ENCODE measurements around the gene PRCD.

DNA sequence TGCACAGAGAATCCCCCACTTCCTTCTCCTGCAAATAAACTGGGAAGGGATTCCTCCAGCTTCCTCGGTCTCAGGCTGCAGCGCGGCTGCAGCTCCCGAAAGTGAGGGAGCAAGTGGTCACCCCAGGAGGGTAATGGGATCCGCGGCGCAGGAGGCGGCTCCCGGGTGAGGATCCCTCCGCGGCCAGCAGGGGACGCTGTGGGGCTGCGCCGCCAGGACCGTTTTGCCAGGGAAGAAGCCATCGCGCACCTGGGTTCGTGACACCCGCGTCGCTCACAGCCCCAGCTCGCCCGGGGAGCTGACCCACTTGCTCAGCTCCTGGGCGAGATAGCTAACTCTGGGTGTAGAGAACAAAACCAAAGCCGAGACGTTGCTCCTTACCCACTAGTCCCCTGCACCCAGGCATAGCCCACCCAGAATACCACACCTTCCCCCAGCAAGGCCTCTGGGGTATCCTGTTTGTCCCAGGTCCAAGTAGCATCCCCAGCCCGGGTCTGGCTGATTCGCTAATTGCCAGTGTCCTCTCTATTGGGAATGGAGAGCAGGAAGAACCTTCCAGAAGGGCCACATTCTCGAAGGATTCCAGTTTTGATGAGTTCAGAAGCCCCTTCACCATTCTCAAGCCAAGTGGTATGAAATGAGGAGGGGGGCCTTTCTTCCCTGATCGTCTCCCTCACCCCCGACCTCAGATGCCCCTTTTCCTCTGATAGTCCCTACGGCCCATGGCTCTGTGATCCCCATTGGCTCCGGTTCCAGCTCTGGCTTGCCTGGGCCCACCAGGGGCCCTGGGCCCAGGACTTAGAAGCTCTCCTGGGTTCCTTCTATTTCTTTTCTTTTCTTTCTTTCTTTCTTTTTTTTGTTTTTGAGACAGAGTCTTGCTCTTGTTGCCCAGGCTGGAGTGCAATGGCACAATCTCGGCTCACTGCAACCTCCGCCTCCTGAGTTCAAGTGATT, 16.5 kb upstream of the PRCD start:
- TF ChIP-seq, protein P1, sequence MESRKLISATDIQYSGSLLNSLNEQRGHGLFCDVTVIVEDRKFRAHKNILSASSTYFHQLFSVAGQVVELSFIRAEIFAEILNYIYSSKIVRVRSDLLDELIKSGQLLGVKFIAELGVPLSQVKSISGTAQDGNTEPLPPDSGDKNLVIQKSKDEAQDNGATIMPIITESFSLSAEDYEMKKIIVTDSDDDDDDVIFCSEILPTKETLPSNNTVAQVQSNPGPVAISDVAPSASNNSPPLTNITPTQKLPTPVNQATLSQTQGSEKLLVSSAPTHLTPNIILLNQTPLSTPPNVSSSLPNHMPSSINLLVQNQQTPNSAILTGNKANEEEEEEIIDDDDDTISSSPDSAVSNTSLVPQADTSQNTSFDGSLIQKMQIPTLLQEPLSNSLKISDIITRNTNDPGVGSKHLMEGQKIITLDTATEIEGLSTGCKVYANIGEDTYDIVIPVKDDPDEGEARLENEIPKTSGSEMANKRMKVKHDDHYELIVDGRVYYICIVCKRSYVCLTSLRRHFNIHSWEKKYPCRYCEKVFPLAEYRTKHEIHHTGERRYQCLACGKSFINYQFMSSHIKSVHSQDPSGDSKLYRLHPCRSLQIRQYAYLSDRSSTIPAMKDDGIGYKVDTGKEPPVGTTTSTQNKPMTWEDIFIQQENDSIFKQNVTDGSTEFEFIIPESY (IDR thresholded peaks at IDR 0.05; ENCODE audit: borderline replicate concordance, low read depth), result no peak
- TF ChIP-seq POLR2AphosphoS5 (IDR thresholded peaks at IDR 0.05; ENCODE audit: low read depth, low read length) (no peak), FOXJ3 (CRISPR knock-in tag; IDR thresholded peaks at IDR 0.05) (peak; percentile 55; the same call in 1 of the 2 replicates), CTCF (IDR thresholded peaks at IDR 0.05) (peak; percentile 100), GABPA (IDR thresholded peaks at IDR 0.05; ENCODE audit: low read depth) (no peak), TAF1 (IDR thresholded peaks at IDR 0.05; ENCODE audit: borderline replicate concordance, low read depth, low read length) (no peak), CHD2 (IDR thresholded peaks at IDR 0.05; ENCODE audit: low read length, partially characterized antibody) (no peak), RAD21 (IDR thresholded peaks at IDR 0.05; ENCODE audit: low read length) (peak; percentile 99), TCF12 (IDR thresholded peaks at IDR 0.05) (no peak; the same call in 1 of the 2 replicates), RCOR1 (IDR thresholded peaks at IDR 0.05; ENCODE audit: low read length) (no peak), ELF1 (IDR thresholded peaks at IDR 0.05) (no peak), NRF1 (IDR thresholded peaks at IDR 0.05; ENCODE audit: low read depth, low read length) (peak; percentile 41; the same call in 1 of the 2 replicates), EP300 (IDR thresholded peaks at IDR 0.05; ENCODE audit: borderline replicate concordance in 1 of 2, low read depth in 1 of 2, low read length in 1 of 2) (no peak), RFX5 (IDR thresholded peaks at IDR 0.05; ENCODE audit: low read length) (no peak)

Data from SK-N-SH (cell line).